Effector CD8-positive, alpha-beta T cell (primary cell): ENCODE results near the gene KLF2.

ENCODE experiments used
- DNase-seq: peaks from one replicate; lab custom pipeline; 2025; lab: John Stamatoyannopoulos, UW

KLF2 gene

GRCh38 chr19:16308081-16308480, 16.5 kb upstream of the KLF2 start:
- no peak for DNase-seq

DNA sequence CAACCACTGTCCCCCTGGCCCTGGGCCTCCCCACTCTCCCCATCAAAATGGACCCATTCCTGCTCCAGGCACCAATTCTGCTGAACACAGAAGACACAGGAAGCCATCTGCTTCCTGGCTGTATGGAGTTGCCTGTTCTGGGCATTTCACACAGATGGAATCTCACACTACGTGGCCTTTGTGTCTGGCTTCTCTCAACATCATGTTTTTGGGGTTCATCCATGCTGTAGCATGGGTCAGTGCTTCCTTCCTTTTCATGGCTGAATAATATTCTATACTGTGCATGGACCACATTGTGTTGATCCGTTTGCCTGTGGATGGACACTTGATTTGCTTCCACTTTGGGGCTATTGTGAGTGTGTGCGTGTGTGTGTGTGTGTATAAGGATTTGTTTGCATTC, 15.0 kb upstream of the KLF2 start:
- no peak for DNase-seq

GRCh38 chr19:16315825-16316505, 8.7 kb upstream of the KLF2 start:
- DNase-seq, result no peak

- no peak for DNase-seq
These were observed 8.1 kb upstream of the KLF2 start for GRCh38 chr19:16316506-16316882.

- peak; percentile 50 for DNase-seq
These were observed 5.1 kb upstream of the KLF2 start for GRCh38 chr19:16319481-16319880.

DNA sequence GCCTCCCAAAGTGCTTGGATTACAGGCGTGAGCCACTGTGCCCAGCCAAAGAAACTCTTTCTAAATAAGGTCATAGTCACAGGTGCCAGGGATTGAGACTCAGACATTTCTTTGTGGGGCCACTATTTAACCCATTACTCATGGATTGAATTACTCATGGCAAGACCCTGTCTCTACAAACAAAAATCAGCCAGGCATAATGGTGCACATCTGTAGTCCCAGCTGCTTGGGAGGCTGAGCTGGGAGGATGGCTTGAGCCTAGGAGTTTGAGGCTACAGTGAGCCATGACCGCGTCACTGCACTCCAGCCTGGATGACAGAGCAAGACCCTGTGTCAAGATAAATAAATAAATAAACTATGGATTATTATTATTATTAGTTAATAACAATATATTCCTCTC, 3.6 kb upstream of the KLF2 start:
- DNase-seq, result no peak

DNA sequence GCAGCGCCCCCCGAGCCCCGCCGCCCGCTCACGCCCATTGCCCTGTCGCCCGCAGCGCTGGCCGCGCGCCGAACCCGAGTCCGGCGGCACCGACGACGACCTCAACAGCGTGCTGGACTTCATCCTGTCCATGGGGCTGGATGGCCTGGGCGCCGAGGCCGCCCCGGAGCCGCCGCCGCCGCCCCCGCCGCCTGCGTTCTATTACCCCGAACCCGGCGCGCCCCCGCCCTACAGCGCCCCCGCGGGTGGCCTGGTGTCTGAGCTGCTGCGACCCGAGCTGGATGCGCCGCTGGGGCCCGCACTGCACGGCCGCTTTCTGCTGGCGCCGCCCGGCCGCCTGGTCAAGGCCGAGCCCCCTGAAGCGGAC, 518 bp downstream of the KLF2 start:
- DNase-seq, result peak; percentile 58

GRCh38 chr19:16325641-16326400, 1.2 kb downstream of the KLF2 start:
- peak; percentile 65 for DNase-seq

GRCh38 chr19:16326401-16327168, 2.0 kb downstream of the KLF2 start:
- DNase-seq, result peak; percentile 39

- DNase-seq, result no peak
These were observed 2.5 kb downstream of the KLF2 start for GRCh38 chr19:16327169-16327475.

- no peak for DNase-seq
These were observed 2.9 kb downstream of the KLF2 start for GRCh38 chr19:16327501-16327900.

GRCh38 chr19:16327911-16328823, 3.5 kb downstream of the KLF2 start:
- peak; percentile 47 for DNase-seq

DNA sequence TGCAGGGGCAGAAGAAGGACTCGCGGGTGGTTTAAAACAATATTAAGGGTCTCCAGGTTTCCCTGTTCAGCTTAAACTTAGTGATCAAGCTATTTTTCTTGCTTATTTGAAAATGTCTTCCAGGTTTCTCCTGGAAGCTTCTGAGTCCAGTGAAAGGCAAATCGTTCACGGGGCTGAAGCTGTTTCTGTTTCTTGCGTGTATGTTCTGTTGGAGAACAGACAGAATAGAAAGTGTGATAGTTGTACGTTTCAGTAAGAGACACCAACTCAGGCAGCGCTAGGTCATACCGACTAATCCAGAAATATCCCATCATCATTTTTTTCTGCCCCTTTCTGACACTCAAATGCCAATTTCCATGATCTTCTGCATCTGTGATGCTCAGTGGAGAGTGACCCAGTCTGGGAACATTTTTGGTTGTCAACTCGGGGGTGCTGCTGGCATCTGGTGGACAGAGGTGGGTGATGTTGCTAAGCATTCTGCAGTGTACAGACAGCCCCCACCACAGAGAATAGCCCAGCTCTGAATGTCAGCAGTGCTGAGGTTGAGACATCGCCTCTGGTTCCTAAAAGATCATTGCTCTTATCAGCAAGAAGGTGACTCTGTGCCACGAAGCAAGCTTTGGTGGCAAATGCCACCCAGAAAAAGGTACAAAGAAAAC, 4.3 kb downstream of the KLF2 start:
- peak; percentile 34 for DNase-seq

DNA sequence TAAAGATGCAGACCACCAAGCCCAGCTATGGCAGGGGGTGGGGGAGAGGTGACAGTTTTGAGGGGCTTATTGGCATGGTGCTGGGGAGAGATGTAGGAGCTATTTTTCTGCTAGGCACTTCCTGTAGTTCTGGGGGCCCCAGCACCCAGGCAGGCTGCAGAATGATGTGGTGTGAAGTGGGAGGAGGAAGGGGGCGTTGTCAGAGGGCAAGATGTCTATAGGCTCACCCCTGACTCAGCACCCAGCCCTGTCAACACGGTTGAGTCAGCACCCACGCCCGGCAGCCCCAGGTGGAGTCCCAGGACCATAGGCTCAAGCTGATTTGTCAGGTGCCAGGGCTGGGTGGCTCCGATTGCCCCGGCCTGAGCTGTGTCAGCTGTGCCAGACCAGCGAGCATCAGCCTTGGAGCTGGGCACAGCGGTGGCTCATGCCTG, 5.8 kb downstream of the KLF2 start:
- peak; percentile 83 for DNase-seq

- DNase-seq, result peak; percentile 31
These were observed 6.4 kb downstream of the KLF2 start for GRCh38 chr19:16330806-16331690.

- no peak for DNase-seq
These were observed 8.5 kb downstream of the KLF2 start for GRCh38 chr19:16333001-16333586.

DNA sequence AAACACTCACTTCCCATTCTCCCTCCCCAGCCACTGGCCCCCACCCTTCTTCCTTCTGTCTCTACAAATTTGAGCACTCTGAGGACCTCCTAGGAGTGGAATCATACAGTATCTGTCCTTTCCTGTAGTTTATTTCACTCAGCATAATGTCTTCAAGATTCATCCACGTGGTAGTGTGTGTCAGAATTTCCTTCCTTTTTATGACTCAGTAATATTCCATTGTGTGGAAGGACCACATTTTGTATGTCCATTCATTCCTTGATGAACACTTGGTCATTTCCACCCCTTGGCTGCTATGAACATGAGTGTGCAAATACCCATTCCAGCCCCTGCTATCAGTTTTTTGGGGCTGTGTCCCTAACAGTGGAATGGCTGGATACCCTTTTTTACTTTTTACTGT, 9.8 kb downstream of the KLF2 start:
- DNase-seq, result no peak

- DNase-seq, result no peak
These were observed 10.6 kb downstream of the KLF2 start for GRCh38 chr19:16335226-16335625.

- no peak for DNase-seq
These were observed 11.9 kb downstream of the KLF2 start for GRCh38 chr19:16336571-16336970.
